HepG2 (cell line): ENCODE data around the gene FBP1. TPM values are rescaled to one million over a fixed set of nuclear protein-coding genes. Genes with fewer than 3 reads are reported as not detected.

Source experiments
- AGO1 ChIP-seq: fragments of 200-400 bp; formaldehyde crosslinking; IDR thresholded peaks from 2 replicates; pipeline ENCODE4 v1.6.1; 2017; ENCODE audit warnings: mild to moderate bottlenecking, low read depth, low read length, moderate library complexity; ENCODE audit not compliant: poor library complexity, severe bottlenecking
- CBFB ChIP-seq: sonication (generic); formaldehyde crosslinking; IDR thresholded peaks from 2 replicates; pipeline ENCODE4 v1.4.0; 2020; ENCODE audit warnings: missing genetic modification reagents
- CREB3 ChIP-seq: sonication (generic); formaldehyde crosslinking; IDR thresholded peaks from 2 replicates; pipeline ENCODE4 v1.5.0; 2020; ENCODE audit warnings: missing genetic modification reagents
- ELF3 ChIP-seq: IDR thresholded peaks from 2 replicates; pipeline ENCODE4 v1.6.1; 2016; ENCODE audit warnings: missing genetic modification reagents, missing compliant biosample characterization
- FOXK2 ChIP-seq: fragments of 450-650 bp; IDR thresholded peaks from 2 replicates; pipeline ENCODE4 v1.6.1; 2016
- FOXO4 ChIP-seq: sonication (generic); formaldehyde crosslinking; conservative IDR thresholded peaks from 2 replicates; pipeline ENCODE4 v1.8.1; 2023; ENCODE audit warnings: missing genetic modification reagents
- HNF4A ChIP-seq: sonication (generic); formaldehyde crosslinking; IDR thresholded peaks from 2 replicates; pipeline ENCODE4 v1.4.0; 2020; ENCODE audit warnings: missing genetic modification reagents
- POLR2G ChIP-seq: fragments of 200-400 bp; formaldehyde crosslinking; IDR thresholded peaks from 2 replicates; pipeline ENCODE4 v1.6.1; 2018; ENCODE audit warnings: mild to moderate bottlenecking, low read depth, low read length, moderate library complexity
- RFX3 ChIP-seq: IDR thresholded peaks from 2 replicates; pipeline ENCODE4 v1.6.1; 2016; ENCODE audit warnings: missing biosample characterization, missing genetic modification reagents
- RFXAP ChIP-seq: sonication (generic); formaldehyde crosslinking; IDR thresholded peaks from 2 replicates; pipeline ENCODE4 v1.4.0; 2020; ENCODE audit warnings: missing genetic modification reagents, borderline replicate concordance
- SNAI1 ChIP-seq: sonication (generic); formaldehyde crosslinking; IDR thresholded peaks from 2 replicates; pipeline ENCODE4 v1.5.0; 2020; ENCODE audit warnings: mild to moderate bottlenecking, missing genetic modification reagents, borderline replicate concordance
- TOPORS ChIP-seq: sonication (generic); formaldehyde crosslinking; IDR thresholded peaks from 2 replicates; pipeline ENCODE4 v1.8.0; 2023; ENCODE audit warnings: mild to moderate bottlenecking, missing genetic modification reagents
- ZNF333 ChIP-seq: sonication (generic); formaldehyde crosslinking; IDR thresholded peaks from 2 replicates; pipeline ENCODE4 v1.4.0; 2020; ENCODE audit warnings: mild to moderate bottlenecking, missing genetic modification reagents, borderline replicate concordance
- ZNF431 ChIP-seq: sonication (generic); formaldehyde crosslinking; IDR thresholded peaks from 2 replicates; pipeline ENCODE4 v1.9.0; 2022; ENCODE audit warnings: missing genetic modification reagents, low read depth, mild to moderate bottlenecking, borderline replicate concordance
- ZNF512 ChIP-seq: sonication (generic); formaldehyde crosslinking; IDR thresholded peaks from 2 replicates; pipeline ENCODE4 v1.4.0; 2020; ENCODE audit warnings: mild to moderate bottlenecking, missing genetic modification reagents
- ZNF777 ChIP-seq: sonication (generic); formaldehyde crosslinking; IDR thresholded peaks from 2 replicates; pipeline ENCODE4 v1.4.0; 2020; ENCODE audit warnings: missing genetic modification reagents
- ZNF878 ChIP-seq: sonication (generic); formaldehyde crosslinking; IDR thresholded peaks from 2 replicates; pipeline ENCODE4 v1.8.1; 2023; ENCODE audit warnings: mild to moderate bottlenecking, missing genetic modification reagents, moderate library complexity
- polyA plus RNA-seq, 8 experiments: library from polyadenylated mRNA; depleted of rRNA in 3 of 8; stranded (reverse) in 7 of 8; unstranded in 1 of 8; fragments of >200 nt; fragmentation: Illumina TruSeq in 4 of 8; extraction: Trizol in 4 of 8; gene quantifications; 2 replicates each; pipeline versions ENCODE4 v1.2.1 to v1.2.3, GENCODE V29; 2011 to 2016; ENCODE audit warnings: low read depth in 4 of 8, missing spikeins in 1 of 8, mixed read lengths in 1 of 8; ENCODE audit not compliant: insufficient read depth in 1 of 8
- total RNA-seq, 5 experiments: library from RNA; depleted of rRNA; stranded (reverse); fragments of >200 nt; fragmentation: Illumina TruSeq; extraction: Trizol; gene quantifications; 2 replicates each; pipeline ENCODE4 v1.2.3, GENCODE V29; 2016; ENCODE audit warnings: low read depth in 1 of 5
- TF ChIP-seq, protein P1 (sequence below): sonication (generic); formaldehyde crosslinking; IDR thresholded peaks from 2 replicates; pipeline ENCODE4 v1.8.1; 2023; ENCODE audit warnings: mild to moderate bottlenecking, missing genetic modification reagents, borderline replicate concordance
- TF ChIP-seq, protein P2 (sequence below): sonication (generic); formaldehyde crosslinking; IDR thresholded peaks from 2 replicates; pipeline ENCODE4 v1.5.0; 2020; ENCODE audit warnings: missing genetic modification reagents
- TF ChIP-seq, protein P3 (sequence below): IDR thresholded peaks from 2 replicates; pipeline ENCODE4 v1.6.1; 2016; ENCODE audit warnings: missing biosample characterization, missing genetic modification reagents, low read depth
- TF ChIP-seq, protein P4 (sequence below): sonication (generic); formaldehyde crosslinking; IDR thresholded peaks from 2 replicates; pipeline ENCODE4 v1.5.0; 2020; ENCODE audit warnings: missing genetic modification reagents
- TF ChIP-seq, protein P5 (sequence below): sonication (generic); formaldehyde crosslinking; IDR thresholded peaks from 2 replicates; pipeline ENCODE4 v1.5.1; 2020; ENCODE audit warnings: mild to moderate bottlenecking, missing genetic modification reagents, borderline replicate concordance

Gene FBP1
- total and polyA plus RNA-seq, 2 of the 13 experiments (the other 11 are each of a cell fraction or from before 2014, with no cell fraction given): 0.29 to 0.53 TPM

- TF ChIP-seq, protein P1, sequence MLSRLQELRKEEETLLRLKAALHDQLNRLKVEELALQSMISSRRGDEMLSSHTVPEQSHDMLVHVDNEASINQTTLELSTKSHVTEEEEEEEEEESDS: no peak
- TF ChIP-seq HNF4A (CRISPR knock-in tag): no peak
- TF ChIP-seq, protein P2, sequence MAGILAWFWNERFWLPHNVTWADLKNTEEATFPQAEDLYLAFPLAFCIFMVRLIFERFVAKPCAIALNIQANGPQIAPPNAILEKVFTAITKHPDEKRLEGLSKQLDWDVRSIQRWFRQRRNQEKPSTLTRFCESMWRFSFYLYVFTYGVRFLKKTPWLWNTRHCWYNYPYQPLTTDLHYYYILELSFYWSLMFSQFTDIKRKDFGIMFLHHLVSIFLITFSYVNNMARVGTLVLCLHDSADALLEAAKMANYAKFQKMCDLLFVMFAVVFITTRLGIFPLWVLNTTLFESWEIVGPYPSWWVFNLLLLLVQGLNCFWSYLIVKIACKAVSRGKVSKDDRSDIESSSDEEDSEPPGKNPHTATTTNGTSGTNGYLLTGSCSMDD (CRISPR knock-in tag): no peak
- no peak for TF ChIP-seq SNAI1 (CRISPR knock-in tag)
- TF ChIP-seq, protein P3, sequence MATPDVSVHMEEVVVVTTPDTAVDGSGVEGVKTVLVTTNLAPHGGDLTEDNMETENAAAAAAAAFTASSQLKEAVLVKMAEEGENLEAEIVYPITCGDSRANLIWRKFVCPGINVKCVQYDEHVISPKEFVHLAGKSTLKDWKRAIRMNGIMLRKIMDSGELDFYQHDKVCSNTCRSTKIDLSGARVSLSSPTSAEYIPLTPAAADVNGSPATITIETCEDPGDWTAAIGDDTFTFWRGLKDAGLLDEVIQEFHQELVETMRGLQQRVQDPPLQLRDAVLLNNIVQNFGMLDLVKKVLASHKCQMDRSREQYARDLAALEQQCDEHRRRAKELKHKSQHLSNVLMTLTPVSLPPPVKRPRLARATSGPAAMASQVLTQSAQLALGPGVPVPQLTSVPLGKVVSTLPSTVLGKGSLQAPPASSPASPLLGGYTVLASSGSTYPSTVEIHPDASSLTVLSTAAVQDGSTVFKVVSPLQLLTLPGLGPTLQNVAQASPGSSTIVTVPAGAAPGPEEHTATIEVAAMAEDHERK (CRISPR knock-in tag): no peak
- no peak for TF ChIP-seq ZNF878 (CRISPR knock-in tag)
- TF ChIP-seq RFXAP (CRISPR knock-in tag): 0 out of 2 replicates have a peak, but pooled peaks have one; percentile 36
- no peak for TF ChIP-seq ZNF431 (CRISPR knock-in tag)
- TF ChIP-seq ZNF333 (CRISPR knock-in tag): no peak
- TF ChIP-seq TOPORS (CRISPR knock-in tag): no peak
- no peak for TF ChIP-seq POLR2G
- TF ChIP-seq, protein P4, sequence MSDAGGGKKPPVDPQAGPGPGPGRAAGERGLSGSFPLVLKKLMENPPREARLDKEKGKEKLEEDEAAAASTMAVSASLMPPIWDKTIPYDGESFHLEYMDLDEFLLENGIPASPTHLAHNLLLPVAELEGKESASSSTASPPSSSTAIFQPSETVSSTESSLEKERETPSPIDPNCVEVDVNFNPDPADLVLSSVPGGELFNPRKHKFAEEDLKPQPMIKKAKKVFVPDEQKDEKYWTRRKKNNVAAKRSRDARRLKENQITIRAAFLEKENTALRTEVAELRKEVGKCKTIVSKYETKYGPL (CRISPR knock-in tag): no peak
- peak; percentile 68 for TF ChIP-seq ELF3 (CRISPR knock-in tag)
- no peak for TF ChIP-seq ZNF512
- TF ChIP-seq AGO1: no peak
- TF ChIP-seq CBFB: no peak
- TF ChIP-seq FOXO4: no peak
- TF ChIP-seq CREB3 (CRISPR knock-in tag): no peak
- no peak for TF ChIP-seq FOXK2
- TF ChIP-seq, protein P5, sequence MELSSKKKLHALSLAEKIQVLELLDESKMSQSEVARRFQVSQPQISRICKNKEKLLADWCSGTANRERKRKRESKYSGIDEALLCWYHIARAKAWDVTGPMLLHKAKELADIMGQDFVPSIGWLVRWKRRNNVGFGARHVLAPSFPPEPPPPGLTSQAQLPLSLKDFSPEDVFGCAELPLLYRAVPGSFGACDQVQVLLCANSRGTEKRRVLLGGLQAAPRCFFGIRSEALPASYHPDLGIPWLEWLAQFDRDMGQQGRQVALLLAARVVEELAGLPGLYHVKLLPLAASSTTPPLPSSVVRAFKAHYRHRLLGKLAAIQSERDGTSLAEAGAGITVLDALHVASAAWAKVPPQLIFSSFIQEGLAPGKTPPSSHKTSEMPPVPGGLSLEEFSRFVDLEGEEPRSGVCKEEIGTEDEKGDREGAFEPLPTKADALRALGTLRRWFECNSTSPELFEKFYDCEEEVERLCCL (CRISPR knock-in tag): no peak
- no peak for TF ChIP-seq RFX3 (CRISPR knock-in tag)
- no peak for TF ChIP-seq ZNF777 (CRISPR knock-in tag)
These were observed 16.1 kb downstream of the FBP1 start (continued) for GRCh38 chr9:94623253-94623652.
